SJCRH30 (cell line): ENCODE measurements around the gene USE1. TPM values are rescaled to one million over a fixed set of nuclear protein-coding genes. Genes with fewer than 3 reads are reported as not detected.
"Not testable (repeated sequence)": the region's sequence is repeated elsewhere in the genome, so short reads cannot be mapped to it uniquely, and the experiment has no call there.

Experiments
- DNase-seq, 2 experiments: peaks; one replicate each; pipeline ENCODE4 v3.0.0-alpha.2; 2015 to 2020
- H3K27ac ChIP-seq: fragments of 250-450 bp; sonication (Bioruptor Pico); 2 replicates; pipeline ENCODE4 v1.5.1; 2020; ENCODE audit warnings: mild to moderate bottlenecking, moderate library complexity
- H3K27me3 ChIP-seq: fragments of 250-450 bp; sonication (Bioruptor Pico); 2 replicates; pipeline ENCODE4 v1.5.1; 2020; ENCODE audit warnings: mild to moderate bottlenecking, moderate library complexity
- H3K36me3 ChIP-seq: fragments of 250-450 bp; sonication (Bioruptor Pico); 2 replicates; pipeline ENCODE4 v1.5.1; 2020; ENCODE audit warnings: mild to moderate bottlenecking, moderate library complexity
- H3K4me1 ChIP-seq: fragments of 250-450 bp; sonication (Bioruptor Pico); 2 replicates; pipeline ENCODE4 v1.5.1; 2020; ENCODE audit warnings: mild to moderate bottlenecking, moderate library complexity
- H3K4me3 ChIP-seq: fragments of 250-450 bp; sonication (Bioruptor Pico); 2 replicates; pipeline ENCODE4 v1.5.1; 2020; ENCODE audit warnings: mild to moderate bottlenecking, moderate library complexity
- H3K9me3 ChIP-seq: fragments of 250-450 bp; sonication (Bioruptor Pico); replicated peaks from 2 replicates; pipeline ENCODE4 v1.5.1; 2020; ENCODE audit warnings: mild to moderate bottlenecking, moderate library complexity
- total RNA-seq: library from RNA; depleted of rRNA; stranded (reverse); fragments of >200 nt; shearing (Covaris generic); gene quantifications from 2 replicates; pipeline ENCODE4 v1.2.3, GENCODE V29; 2014; rRNA removed

The USE1 gene
- total RNA-seq: 9.9 and 11.0 TPM in 2 replicates

- Histone ChIP-seq H3K4me3 (peak within 1 kb of the TSS; percentile 93), H3K36me3 (peaks cover 14% of the 10 kb centered on the region; the same call in 1 of the 2 replicates), H3K27ac (peak within 1 kb of the TSS; percentile 91), H3K4me1 (peaks cover 4% of the 10 kb centered on the region; the same call in 1 of the 2 replicates), H3K9me3 (no peaks in the 10 kb centered on the region), H3K27me3 (no peaks in the 10 kb centered on the region)
- peak; percentile 94 to 97 for DNase-seq
Observed at GRCh38 chr19:17215127-17215971, at the start of gene USE1. USE1 (plus strand) TSS chr19:17215357; CDS start chr19:17215406, 49 bp downstream.

DNA sequence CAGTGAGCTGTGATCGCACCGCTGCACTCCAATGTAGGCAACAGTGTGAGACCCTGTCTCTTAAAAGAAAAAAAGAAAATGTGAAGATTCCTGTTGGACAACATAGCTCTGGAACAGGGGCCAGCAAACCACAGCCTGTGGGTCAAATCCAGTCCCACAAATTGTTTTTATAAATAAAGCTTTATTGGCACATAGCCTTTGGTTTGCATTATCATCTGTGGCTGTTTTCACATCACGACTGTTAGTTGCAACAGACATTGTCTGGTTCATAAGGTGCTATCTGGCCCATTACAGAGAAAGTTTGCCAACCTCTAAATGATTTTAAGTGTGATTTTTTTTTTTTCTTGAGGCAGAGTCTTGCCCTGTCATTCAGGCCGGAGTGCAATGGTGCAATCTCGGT is 49.4 kb upstream of the USE1 start:
- no peak overlapping the region for H3K4me3 ChIP-seq
- H3K9me3 ChIP-seq: peaks cover 4% of the 10 kb centered on the region; the same call in 1 of the 2 replicates
- H3K4me1 ChIP-seq: no peaks in the 10 kb centered on the region
- no peak for DNase-seq
- H3K27me3 ChIP-seq: no peaks in the 10 kb centered on the region
- H3K36me3 ChIP-seq: peaks cover 74% of the 10 kb centered on the region
- H3K27ac ChIP-seq: no peak overlapping the region

DNA sequence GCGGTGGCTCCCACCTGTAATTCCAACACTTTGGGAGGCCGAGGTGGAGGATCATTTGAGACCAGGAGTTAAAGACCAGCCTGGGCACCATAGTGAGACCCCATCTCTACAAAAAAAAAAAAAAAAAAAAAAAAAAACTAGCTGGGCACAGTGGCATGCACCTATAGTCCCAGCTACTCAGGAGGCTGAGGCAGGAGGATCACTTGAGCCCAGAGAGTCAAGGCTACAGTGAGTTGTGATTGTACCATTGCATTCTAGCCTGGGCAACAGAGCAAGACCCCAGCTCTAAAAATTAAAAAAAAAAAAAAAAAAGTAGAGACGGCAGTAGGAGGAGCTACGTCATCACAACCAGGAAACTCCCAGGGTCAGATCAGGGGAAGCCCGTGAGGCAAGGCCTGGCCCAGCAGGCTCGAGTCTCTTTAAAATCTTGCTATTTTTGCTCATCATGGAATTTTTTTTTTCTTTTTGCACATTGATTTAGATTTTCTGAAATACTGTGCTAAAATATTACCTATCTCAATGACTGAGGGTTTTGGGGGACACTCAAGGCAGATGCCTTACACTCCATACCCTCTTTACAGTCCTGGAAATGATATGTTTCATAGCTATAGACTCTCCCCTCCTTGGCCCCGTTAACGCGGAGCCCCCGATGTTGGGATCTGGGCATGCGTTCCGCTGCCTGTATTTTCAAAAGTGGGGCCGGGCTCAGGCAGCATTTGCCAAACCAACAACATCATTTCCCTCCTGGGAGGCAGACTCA is 44.4 kb upstream of the USE1 start:
- no peak overlapping the region for H3K27ac ChIP-seq
- H3K27me3 ChIP-seq: no peaks in the 10 kb centered on the region
- no peak overlapping the region for H3K4me3 ChIP-seq
- H3K9me3 ChIP-seq: no peaks in the 10 kb centered on the region
- H3K36me3 ChIP-seq: peaks cover 68% of the 10 kb centered on the region
- H3K4me1 ChIP-seq: no peaks in the 10 kb centered on the region
- DNase-seq: no peak

- no peak overlapping the region for H3K27ac ChIP-seq
- peaks cover 63% of the 10 kb centered on the region for H3K36me3 ChIP-seq
- no peaks in the 10 kb centered on the region for H3K9me3 ChIP-seq
- H3K4me1 ChIP-seq: no peaks in the 10 kb centered on the region
- no peak for DNase-seq
- H3K27me3 ChIP-seq: no peaks in the 10 kb centered on the region
- H3K4me3 ChIP-seq: no peak overlapping the region
Observed at GRCh38 chr19:17171874-17172273, 43.3 kb upstream of the USE1 start.

- DNase-seq: no peak
- Histone ChIP-seq H3K27ac (no peak overlapping the region), H3K27me3 (no peaks in the 10 kb centered on the region), H3K9me3 (no peaks in the 10 kb centered on the region), H3K4me3 (no peak overlapping the region), H3K36me3 (peaks cover 55% of the 10 kb centered on the region), H3K4me1 (no peaks in the 10 kb centered on the region)
Observed at GRCh38 chr19:17172624-17173345, 42.4 kb upstream of the USE1 start.

GRCh38 chr19:17178291-17178690 is 36.9 kb upstream of the USE1 start:
- no peaks in the 10 kb centered on the region for H3K4me1 ChIP-seq
- H3K36me3 ChIP-seq: peaks cover 32% of the 10 kb centered on the region
- H3K27me3 ChIP-seq: no peaks in the 10 kb centered on the region
- no peaks in the 10 kb centered on the region for H3K9me3 ChIP-seq
- no peak overlapping the region for H3K4me3 ChIP-seq
- no peak for DNase-seq
- no peak overlapping the region for H3K27ac ChIP-seq

DNA sequence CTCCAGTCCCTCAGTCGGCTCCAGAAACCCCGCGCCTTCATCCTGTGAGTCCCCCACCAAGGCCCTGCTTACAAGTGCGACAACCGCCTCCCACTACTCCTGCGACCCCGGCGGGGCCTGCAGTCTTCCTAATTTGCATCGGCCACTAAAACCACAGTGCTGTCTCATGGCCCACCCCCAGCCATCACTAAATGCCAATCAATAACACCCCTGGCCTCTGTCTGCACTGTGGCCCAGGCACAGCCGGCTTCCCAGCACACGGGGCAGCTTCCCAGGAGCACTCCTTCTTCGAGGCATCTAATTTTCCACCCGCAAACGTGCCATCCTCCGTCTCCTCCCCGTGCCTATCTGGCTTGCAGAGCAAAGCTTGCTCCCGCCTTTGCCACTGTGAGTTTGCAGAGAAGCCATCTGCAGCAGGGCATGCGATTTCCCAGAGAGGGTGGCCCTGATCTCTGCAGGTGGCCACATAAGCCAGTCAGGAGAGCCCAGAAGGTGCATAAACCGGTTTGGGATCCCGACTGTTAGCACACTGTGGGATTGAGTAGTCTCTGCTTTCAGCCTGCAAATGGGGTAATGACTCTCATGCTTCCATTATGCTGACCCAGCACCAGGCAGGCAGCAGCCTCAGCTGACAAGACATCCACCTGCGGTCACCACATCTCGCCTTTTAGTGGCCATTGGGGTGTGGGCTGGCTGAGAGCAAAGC is 34.0 kb upstream of the USE1 start:
- Histone ChIP-seq H3K27ac (no peak overlapping the region), H3K36me3 (peaks cover 27% of the 10 kb centered on the region), H3K4me3 (no peak overlapping the region), H3K9me3 (no peaks in the 10 kb centered on the region), H3K27me3 (no peaks in the 10 kb centered on the region), H3K4me1 (no peaks in the 10 kb centered on the region)
- no peak for DNase-seq

DNA sequence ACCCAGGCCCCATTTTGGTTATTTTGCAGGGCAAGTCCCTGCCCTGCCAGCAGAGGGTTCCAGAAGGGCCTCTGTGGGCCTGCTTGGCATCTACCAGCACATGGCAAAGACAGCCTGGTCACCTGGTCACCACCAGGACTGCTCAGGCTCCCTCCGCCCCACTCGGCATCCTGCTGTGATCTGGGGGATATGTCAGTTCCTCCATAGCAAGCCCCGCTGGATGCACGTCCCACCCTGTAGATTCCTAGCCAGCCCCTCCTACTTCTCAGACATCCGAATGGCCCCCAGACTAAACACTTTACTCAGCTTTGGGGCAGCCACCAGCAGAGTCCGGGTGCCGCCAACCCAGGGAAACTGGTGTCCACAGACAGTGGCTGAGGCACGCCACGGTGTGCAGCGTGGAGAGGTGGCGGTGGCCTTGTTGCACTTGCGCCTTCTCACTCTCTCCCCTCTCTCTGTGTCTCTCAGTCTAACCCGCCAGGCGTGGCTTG is 31.8 kb upstream of the USE1 start:
- no peak for DNase-seq
- Histone ChIP-seq H3K4me3 (no peak overlapping the region), H3K36me3 (peaks cover 25% of the 10 kb centered on the region), H3K9me3 (no peaks in the 10 kb centered on the region), H3K27ac (no peak overlapping the region), H3K27me3 (no peaks in the 10 kb centered on the region), H3K4me1 (no peaks in the 10 kb centered on the region)

- no peaks in the 10 kb centered on the region for H3K9me3 ChIP-seq
- H3K4me3 ChIP-seq: no peak overlapping the region
- H3K4me1 ChIP-seq: no peaks in the 10 kb centered on the region
- no peak for DNase-seq
- no peaks in the 10 kb centered on the region for H3K27me3 ChIP-seq
- H3K36me3 ChIP-seq: peaks cover 27% of the 10 kb centered on the region
- no peak overlapping the region for H3K27ac ChIP-seq
Observed at GRCh38 chr19:17183858-17184321, 31.3 kb upstream of the USE1 start.

DNA sequence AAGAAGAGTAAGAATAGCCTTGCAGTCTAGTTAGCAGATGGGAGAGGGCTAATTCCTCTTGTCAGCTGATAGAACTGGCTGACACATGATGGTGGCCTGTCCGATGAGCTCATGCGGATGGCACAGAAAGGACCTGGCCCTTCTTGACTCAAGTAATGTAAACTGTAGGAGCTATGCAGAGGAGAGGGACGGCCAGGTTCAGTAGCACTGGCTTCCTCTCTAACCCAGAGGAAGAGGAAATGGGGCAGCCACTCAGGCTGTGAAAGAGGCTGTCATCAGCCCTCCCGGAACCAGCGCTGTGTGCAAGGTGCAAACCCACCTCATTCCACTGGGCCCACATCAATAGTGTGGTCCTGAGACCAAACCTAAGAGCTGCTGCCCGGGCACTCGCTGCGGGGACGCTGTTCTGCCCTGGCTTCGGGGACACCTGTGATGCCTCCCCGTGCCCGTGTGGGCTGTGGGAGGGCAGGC is 30.8 kb upstream of the USE1 start:
- H3K9me3 ChIP-seq: no peaks in the 10 kb centered on the region
- no peak overlapping the region for H3K27ac ChIP-seq
- DNase-seq: no peak
- H3K4me3 ChIP-seq: no peak overlapping the region
- no peaks in the 10 kb centered on the region for H3K4me1 ChIP-seq
- peaks cover 24% of the 10 kb centered on the region for H3K36me3 ChIP-seq
- H3K27me3 ChIP-seq: no peaks in the 10 kb centered on the region

- peaks cover 27% of the 10 kb centered on the region for H3K36me3 ChIP-seq
Observed at GRCh38 chr19:17185590-17185989, 29.6 kb upstream of the USE1 start.

GRCh38 chr19:17191736-17192135 is 23.4 kb upstream of the USE1 start:
- H3K27ac ChIP-seq: not testable (repeated sequence)

More at GRCh38 chr19:17185590-17185989, 29.6 kb upstream of the USE1 start:
- DNase-seq: no peak
- H3K27me3 ChIP-seq: no peaks in the 10 kb centered on the region
- H3K4me3 ChIP-seq: no peak overlapping the region
- no peak overlapping the region for H3K27ac ChIP-seq
- H3K4me1 ChIP-seq: no peaks in the 10 kb centered on the region
- H3K9me3 ChIP-seq: no peaks in the 10 kb centered on the region

GRCh38 chr19:17192751-17193150 is 22.4 kb upstream of the USE1 start:
- Histone ChIP-seq H3K9me3 (no peaks in the 10 kb centered on the region), H3K36me3 (peaks cover 64% of the 10 kb centered on the region), H3K4me1 (no peaks in the 10 kb centered on the region), H3K27me3 (no peaks in the 10 kb centered on the region), H3K27ac (no peak overlapping the region), H3K4me3 (no peak overlapping the region)
- DNase-seq: no peak

More at GRCh38 chr19:17191736-17192135, 23.4 kb upstream of the USE1 start:
- H3K27me3 ChIP-seq, H3K4me3 ChIP-seq, H3K9me3 ChIP-seq, H3K4me1 ChIP-seq, DNase-seq: not testable (repeated sequence)
- H3K36me3 ChIP-seq: peaks cover 63% of the 10 kb centered on the region

DNA sequence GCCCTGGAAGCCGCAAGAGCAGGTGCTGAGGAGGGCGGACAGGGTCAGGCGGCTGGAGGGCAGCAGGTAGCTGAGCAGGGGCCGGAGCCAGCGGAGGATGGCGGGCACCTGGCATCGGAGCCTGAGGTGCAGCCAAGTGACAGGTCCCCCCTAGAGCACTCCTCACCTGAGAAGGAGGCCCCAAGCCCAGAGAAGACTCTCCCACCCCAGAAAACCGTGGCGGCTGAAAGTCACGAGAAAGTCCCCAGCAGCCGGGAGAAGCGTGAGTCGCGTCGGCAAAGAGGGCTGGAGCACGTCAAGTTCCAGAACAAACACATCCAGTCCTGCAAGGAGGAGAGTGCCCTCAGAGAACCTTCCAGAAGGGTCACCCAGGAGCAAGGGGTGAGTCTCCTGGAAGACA is 20.5 kb upstream of the USE1 start:
- no peaks in the 10 kb centered on the region for H3K27me3 ChIP-seq
- no peak overlapping the region for H3K27ac ChIP-seq
- H3K36me3 ChIP-seq: peaks cover 60% of the 10 kb centered on the region
- no peaks in the 10 kb centered on the region for H3K4me1 ChIP-seq
- DNase-seq: no peak
- no peaks in the 10 kb centered on the region for H3K9me3 ChIP-seq
- H3K4me3 ChIP-seq: no peak overlapping the region
